AG09309 (cell line): Measurements from ENCODE around the gene ZNRF3.

Experiments used
- DNase-seq: peaks from one replicate; pipeline ENCODE4 v3.0.0-alpha.2; 2010; ENCODE audit warnings: low read depth
- H3K4me3 ChIP-seq: 2 replicates; pipeline ENCODE4 v1.5.1; 2011; ENCODE audit warnings: mild to moderate bottlenecking, low read depth, low read length, moderate library complexity; ENCODE audit not compliant: control insufficient read depth
- TF ChIP-seq, protein P1 (sequence below): IDR thresholded peaks from 2 replicates; pipeline ENCODE4 v1.5.1; 2011; ENCODE audit warnings: mild to moderate bottlenecking, low read depth, low read length, inconsistent platforms; ENCODE audit not compliant: insufficient read depth, control insufficient read depth; ENCODE audit errors: missing control alignments

ZNRF3 gene

DNA sequence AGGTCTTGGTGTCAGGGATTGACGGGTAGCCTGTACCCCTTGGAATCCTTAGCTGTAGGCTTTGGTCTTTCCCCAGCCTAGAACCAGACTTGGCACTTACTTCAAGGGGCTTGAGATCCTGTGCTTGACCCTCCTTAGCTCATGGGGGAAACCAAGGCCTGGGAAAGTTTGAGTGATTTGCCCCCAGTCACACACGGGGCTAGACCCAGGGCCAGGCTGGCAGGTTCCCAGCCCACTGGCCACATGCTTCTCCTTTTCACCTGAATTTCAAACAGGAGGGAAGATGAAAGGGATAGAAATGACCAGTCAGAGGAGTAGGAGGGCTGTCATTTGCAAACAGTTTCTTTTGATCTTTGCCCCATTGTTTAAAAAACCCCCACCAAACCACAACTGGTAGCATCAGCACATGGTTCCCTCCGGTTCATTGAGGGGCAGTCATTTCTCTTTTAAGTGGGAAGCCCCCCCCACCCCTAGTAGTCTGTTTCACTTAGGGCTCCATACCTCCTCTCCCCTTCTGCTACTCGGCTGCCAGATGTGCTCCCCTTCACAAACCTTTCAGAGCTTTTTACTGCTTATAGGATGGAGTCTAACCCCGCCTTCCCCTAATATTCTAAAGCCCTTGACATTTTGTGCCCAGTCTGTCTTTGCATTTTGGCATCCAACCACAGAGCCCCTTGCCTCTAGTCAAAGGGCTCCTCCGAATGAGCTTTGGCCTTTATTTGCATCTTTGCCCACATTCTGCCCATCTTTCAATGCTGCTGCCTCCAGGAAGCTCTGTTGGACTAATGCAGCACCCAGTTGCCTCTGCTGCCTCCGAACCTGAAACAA, 37.6 kb downstream of the ZNRF3 start:
- no peak for DNase-seq
- TF ChIP-seq, protein P1, sequence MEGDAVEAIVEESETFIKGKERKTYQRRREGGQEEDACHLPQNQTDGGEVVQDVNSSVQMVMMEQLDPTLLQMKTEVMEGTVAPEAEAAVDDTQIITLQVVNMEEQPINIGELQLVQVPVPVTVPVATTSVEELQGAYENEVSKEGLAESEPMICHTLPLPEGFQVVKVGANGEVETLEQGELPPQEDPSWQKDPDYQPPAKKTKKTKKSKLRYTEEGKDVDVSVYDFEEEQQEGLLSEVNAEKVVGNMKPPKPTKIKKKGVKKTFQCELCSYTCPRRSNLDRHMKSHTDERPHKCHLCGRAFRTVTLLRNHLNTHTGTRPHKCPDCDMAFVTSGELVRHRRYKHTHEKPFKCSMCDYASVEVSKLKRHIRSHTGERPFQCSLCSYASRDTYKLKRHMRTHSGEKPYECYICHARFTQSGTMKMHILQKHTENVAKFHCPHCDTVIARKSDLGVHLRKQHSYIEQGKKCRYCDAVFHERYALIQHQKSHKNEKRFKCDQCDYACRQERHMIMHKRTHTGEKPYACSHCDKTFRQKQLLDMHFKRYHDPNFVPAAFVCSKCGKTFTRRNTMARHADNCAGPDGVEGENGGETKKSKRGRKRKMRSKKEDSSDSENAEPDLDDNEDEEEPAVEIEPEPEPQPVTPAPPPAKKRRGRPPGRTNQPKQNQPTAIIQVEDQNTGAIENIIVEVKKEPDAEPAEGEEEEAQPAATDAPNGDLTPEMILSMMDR, result no peak
- no peak overlapping the region for H3K4me3 ChIP-seq

DNA sequence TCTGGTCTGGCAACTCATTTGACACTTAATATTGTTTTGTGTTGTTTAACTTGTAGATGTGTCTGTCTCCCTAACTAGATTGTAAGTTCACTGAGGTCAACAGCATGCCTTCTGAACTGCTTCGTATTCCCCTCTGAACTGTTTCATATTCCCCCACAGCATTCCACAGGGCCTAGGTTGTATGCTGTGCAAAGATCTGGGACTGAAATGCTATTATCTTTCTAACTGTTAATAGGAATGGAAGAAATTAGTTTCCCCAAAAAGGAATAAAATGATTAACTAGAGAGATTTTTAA, 38.2 kb downstream of the ZNRF3 start:
- TF ChIP-seq, protein P1, result no peak
- no peak overlapping the region for H3K4me3 ChIP-seq
- no peak for DNase-seq

DNA sequence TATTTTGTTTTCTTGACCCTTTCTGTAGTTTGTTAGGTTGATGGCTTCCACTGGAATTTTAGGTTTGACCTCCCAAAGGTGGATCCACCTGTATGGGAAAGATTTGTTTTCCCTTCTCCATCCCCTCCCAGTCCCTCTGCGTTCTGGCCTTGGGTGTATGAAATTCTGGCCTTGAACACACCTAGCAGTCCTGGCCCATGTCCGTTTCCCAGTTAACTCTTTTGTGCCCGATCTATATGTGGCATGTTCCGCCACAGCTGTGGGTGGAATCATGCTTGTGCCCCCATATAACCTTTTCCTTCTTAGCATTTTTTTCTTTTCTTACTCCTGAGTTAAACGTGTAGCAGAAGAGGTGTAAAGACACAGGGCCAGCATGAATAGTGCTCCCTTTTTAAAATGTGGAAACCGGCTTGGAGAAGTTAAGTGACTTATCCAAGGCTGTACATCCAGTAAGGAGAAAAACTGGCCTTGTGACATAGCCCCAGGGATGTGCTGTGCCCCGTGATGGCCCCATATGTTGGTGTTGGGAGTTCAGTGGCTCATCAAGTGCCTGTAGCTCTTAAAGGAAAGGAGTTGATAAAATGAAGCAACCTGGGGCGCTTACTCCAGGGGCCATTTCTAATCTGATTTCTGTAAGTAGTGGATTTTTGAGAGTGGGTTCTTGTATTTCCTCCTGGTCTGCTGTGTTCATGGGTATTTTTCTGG, 39.3 kb downstream of the ZNRF3 start:
- TF ChIP-seq, protein P1, result no peak
- H3K4me3 ChIP-seq, result no peak overlapping the region
- DNase-seq, result no peak

DNA sequence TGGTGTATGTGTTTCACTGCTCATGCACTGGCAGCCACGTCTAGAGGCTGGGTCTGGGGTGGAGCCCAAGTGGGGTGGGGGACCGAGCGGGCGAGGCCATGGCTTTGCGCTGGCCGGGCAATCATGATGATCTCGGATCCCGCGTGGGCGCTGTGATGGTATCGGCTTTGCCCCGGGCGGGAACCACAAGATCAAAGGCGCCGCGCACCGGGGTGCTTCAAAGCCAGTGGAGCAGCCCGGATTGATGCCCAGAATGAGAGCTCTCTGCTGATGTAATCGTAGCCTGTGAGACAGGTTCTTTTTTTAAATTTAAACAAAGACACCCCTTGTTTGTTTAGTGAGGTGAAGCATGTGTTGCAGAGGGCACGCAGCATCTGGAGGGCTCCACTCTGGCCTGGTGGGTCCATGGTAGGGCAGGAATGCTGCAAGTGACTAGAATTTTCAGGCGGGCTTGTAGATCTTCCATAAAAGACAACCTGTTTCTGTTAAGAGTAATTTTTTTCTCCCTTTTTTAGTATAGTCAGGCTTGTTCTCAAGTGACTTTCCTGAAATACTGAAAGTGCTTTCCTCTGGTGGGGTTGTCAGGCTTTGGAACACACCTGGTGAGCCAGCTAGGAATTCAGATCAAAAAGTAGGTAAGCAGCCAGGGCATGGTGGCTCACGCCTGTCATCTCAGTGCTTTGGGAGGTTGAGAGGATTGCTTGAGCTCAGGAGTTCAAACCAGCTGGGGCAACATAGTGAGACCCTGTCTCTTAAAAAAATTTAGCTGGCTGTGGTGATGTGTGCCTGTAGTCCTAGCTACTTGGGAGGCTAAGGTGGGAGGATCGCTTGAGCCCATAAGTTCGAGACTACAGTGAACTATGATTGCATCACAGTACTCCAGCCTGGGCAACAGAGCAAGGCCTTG, 40.7 kb downstream of the ZNRF3 start:
- no peak overlapping the region for H3K4me3 ChIP-seq
- DNase-seq, result no peak

DNA sequence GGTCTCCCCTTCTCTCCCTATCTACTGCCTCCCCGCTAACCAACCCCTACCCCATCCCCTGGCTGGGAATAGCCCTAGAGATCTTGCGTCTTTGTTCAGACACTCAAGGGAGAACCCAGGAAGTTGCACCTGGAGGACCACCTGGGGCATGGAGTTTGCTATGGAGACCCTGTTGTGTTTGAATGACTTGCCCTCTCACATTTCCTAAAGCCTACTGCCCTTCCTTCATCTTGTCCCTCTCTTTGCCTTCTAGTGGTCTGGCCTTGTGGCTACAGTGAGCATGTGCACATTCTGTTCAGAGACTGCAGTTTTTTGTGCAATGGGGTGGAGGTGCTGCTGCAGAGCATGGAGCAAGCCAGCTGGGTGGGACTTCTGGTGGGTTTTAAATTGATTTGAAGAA, 42.5 kb downstream of the ZNRF3 start:
- TF ChIP-seq, protein P1, result no peak

More for the DNA sequence above, 40.7 kb downstream of the ZNRF3 start:
- TF ChIP-seq, protein P1, result no peak

DNA sequence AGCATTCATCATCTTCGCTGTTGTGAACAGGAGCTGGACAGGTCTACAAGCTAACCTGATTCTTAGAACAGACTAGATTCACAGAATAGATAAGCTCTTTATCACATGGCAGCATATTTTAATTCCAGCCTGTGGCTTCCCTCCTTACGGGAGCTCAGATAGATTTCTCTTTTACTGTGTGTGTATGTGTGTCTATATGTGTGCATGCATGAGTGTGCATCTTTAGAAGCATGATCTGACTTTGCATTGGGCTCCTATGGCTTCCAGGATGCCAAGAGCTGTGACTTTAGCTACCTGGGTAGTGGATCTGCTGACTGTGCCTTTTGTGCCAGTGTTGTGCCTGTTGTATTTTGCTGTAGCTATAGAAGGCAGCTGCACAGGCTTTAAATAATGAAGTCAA, 44.3 kb downstream of the ZNRF3 start:
- no peak for DNase-seq
- H3K4me3 ChIP-seq, result no peak overlapping the region
- TF ChIP-seq, protein P1, result no peak

More for the DNA sequence above, 42.5 kb downstream of the ZNRF3 start:
- DNase-seq, result no peak
- no peak overlapping the region for H3K4me3 ChIP-seq
